ENCODE data around the gene CASP4.
"Not testable (repeated sequence)": the region's sequence is repeated elsewhere in the genome, so short reads cannot be mapped to it uniquely, and the experiment has no call there.

The CASP4 gene

DNA sequence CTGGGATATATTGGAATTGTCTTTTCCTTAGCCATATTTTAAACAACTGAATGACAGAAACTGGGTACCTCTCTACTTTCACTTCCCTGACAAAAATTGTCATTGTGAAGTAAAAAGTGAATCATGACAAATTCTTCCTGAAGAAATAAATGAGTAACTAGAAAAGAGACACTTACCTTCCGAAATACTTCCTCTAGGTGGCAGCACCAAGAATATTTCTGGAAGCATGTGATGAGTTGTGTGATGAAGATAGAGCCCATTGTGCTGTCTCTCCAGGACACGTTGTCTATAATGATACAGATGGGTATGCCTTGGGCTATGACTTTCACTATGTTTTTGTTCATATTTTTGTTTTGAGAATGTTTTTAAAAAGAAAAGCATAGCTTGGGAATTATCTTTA lies 21.5 kb downstream of the CASP4 start:
- Histone ChIP-seq H3K9me3 (ENCODE audit: insufficient read depth, low read depth, low read length) (no peaks in the 10 kb centered on the region), H3K4me1 (ENCODE audit: insufficient read depth, low read length) (no peaks in the 10 kb centered on the region), H3K27ac (ENCODE audit: low read length) (no peak overlapping the region), H3K36me3 (ENCODE audit: insufficient read depth, low read depth, low read length) (no peaks in the 10 kb centered on the region), H3K9ac (ENCODE audit: low read depth, low read length) (no peak overlapping the region), H3K4me3 (ENCODE audit: low read length) (no peak overlapping the region), H3K27me3 (ENCODE audit: insufficient read depth, low read length) (no peaks in the 10 kb centered on the region)

DNA sequence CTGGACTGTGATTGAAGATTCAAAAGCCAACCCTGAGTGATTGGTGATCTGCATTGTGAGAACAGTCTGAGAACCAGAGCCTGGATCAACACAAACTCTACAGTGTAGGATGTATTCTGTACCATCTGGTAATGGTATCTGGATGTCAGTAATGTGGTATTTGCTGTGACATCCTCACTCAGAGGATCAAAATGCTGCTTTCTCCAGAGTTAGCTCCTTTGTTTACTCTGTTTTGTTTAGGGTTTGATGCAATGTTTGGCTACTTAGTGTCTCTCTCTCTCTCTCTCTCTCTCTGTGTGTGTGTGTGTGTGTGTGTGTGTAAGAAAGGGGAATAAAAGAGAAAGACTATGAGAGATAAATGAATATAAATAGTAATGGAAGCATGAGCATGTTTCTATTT lies 24.3 kb downstream of the CASP4 start:
- no peak overlapping the region for H3K4me3 ChIP-seq (ENCODE audit: low read length)
- H3K27me3 ChIP-seq (ENCODE audit: insufficient read depth, low read length) = no peaks in the 10 kb centered on the region
- no peaks in the 10 kb centered on the region for H3K36me3 ChIP-seq (ENCODE audit: insufficient read depth, low read depth, low read length)

DNA sequence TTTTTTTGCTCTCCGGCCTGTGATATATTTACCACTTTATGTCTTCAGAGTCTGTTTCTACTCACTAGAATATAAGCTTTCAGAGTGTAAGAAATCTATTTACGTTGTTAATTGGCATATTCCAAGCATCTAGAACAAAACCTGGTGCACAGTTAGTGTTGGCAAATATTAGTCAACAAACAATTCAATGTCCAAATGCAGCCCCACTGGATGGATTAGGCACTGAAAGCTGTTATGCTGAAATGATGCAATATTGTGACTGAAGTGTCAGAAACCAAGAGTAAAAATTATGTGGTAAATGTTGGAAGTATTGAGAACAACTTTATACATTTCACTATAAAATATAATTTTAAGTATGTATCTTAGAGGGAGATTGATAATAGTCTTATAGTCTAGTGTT lies 24.8 kb downstream of the CASP4 start:
- H3K4me1 ChIP-seq (ENCODE audit: insufficient read depth, low read length) = no peaks in the 10 kb centered on the region
- no peak overlapping the region for H3K27ac ChIP-seq (ENCODE audit: low read length)
- no peak overlapping the region for H3K4me3 ChIP-seq (ENCODE audit: low read length)
- no peaks in the 10 kb centered on the region for H3K27me3 ChIP-seq (ENCODE audit: insufficient read depth, low read length)
- no peak overlapping the region for H3K9ac ChIP-seq (ENCODE audit: low read depth, low read length)
- H3K36me3 ChIP-seq (ENCODE audit: insufficient read depth, low read depth, low read length) = no peaks in the 10 kb centered on the region
- no peaks in the 10 kb centered on the region for H3K9me3 ChIP-seq (ENCODE audit: insufficient read depth, low read depth, low read length)

More for the DNA sequence above, 24.3 kb downstream of the CASP4 start:
- H3K9ac ChIP-seq (ENCODE audit: low read depth, low read length) = no peak overlapping the region
- no peaks in the 10 kb centered on the region for H3K4me1 ChIP-seq (ENCODE audit: insufficient read depth, low read length)
- no peaks in the 10 kb centered on the region for H3K9me3 ChIP-seq (ENCODE audit: insufficient read depth, low read depth, low read length)
- no peak overlapping the region for H3K27ac ChIP-seq (ENCODE audit: low read length)

DNA sequence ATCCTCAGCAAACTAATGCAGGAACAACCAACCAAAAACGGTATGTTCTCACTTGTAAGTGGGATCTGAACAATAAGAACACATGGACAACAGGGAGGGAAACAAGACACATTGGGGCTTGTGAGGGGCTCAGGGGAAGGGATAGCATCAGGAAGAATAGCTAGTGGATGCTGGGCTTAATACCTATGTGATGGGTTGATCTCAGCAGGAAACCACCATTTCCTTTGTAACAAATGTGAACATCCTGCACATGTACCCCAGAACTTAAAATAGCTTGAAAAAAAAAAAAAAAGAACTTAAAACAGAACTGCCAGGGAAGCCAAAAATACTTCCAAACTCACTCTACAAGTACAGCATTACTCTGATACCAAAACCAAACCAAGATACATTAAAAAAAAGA lies 33.8 kb downstream of the CASP4 start:
- Histone ChIP-seq H3K9ac (ENCODE audit: low read depth, low read length) (no peak overlapping the region), H3K27ac (ENCODE audit: low read length) (no peak overlapping the region), H3K4me1 (ENCODE audit: insufficient read depth, low read length) (no peaks in the 10 kb centered on the region), H3K9me3 (ENCODE audit: insufficient read depth, low read depth, low read length) (no peaks in the 10 kb centered on the region), H3K4me3 (ENCODE audit: low read length) (no peak overlapping the region), H3K36me3 (ENCODE audit: insufficient read depth, low read depth, low read length) (no peaks in the 10 kb centered on the region), H3K27me3 (ENCODE audit: insufficient read depth, low read length) (no peaks in the 10 kb centered on the region)

DNA sequence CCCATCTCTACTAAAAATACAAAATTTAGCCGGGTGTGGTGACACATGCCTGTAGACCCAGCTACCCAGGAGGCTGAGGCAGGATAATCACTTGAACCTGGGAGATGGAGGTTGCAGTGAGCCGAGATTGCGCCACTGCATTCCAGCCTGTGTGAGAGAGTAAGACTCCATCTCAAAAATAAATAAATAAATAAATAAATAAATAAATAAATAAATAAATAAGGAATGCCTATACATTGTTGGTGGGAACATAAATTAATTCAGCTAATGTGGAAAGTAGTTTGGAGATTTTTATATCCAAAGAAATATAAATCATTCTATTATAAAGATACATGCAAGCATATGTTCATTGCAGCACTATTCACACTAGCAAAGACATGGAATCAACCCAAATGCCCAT lies 34.3 kb downstream of the CASP4 start:
- not testable (repeated sequence) for H3K9ac ChIP-seq (ENCODE audit: low read depth, low read length); H3K4me3 ChIP-seq (ENCODE audit: low read length); H3K4me1 ChIP-seq (ENCODE audit: insufficient read depth, low read length); H3K36me3 ChIP-seq (ENCODE audit: insufficient read depth, low read depth, low read length); H3K9me3 ChIP-seq (ENCODE audit: insufficient read depth, low read depth, low read length); H3K27ac ChIP-seq (ENCODE audit: low read length); H3K27me3 ChIP-seq (ENCODE audit: insufficient read depth, low read length)

DNA sequence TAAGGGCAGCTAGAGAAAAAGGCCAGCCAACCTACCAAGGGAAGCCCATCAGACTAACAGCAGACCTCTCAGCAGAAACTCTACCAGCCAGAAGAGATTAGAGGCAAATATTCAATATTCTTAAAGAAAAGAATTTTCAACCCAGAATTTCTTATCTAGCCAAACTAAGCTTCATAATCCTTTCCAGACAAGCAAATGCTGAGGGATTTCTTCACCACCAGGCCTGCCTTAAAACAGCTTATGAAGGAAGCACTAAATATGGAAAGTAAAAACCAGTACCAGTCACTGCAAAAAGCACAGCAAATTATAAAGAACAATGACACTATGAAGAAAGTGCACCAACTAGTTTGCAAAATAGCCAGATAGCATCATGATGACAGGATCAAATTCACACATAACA lies 39.6 kb downstream of the CASP4 start:
- H3K9ac ChIP-seq (ENCODE audit: low read depth, low read length) = no peak overlapping the region
- no peaks in the 10 kb centered on the region for H3K27me3 ChIP-seq (ENCODE audit: insufficient read depth, low read length)
- H3K4me3 ChIP-seq (ENCODE audit: low read length) = no peak overlapping the region
- H3K36me3 ChIP-seq (ENCODE audit: insufficient read depth, low read depth, low read length) = no peaks in the 10 kb centered on the region
- no peak overlapping the region for H3K27ac ChIP-seq (ENCODE audit: low read length)
- H3K9me3 ChIP-seq (ENCODE audit: insufficient read depth, low read depth, low read length) = no peaks in the 10 kb centered on the region
- no peaks in the 10 kb centered on the region for H3K4me1 ChIP-seq (ENCODE audit: insufficient read depth, low read length)

DNA sequence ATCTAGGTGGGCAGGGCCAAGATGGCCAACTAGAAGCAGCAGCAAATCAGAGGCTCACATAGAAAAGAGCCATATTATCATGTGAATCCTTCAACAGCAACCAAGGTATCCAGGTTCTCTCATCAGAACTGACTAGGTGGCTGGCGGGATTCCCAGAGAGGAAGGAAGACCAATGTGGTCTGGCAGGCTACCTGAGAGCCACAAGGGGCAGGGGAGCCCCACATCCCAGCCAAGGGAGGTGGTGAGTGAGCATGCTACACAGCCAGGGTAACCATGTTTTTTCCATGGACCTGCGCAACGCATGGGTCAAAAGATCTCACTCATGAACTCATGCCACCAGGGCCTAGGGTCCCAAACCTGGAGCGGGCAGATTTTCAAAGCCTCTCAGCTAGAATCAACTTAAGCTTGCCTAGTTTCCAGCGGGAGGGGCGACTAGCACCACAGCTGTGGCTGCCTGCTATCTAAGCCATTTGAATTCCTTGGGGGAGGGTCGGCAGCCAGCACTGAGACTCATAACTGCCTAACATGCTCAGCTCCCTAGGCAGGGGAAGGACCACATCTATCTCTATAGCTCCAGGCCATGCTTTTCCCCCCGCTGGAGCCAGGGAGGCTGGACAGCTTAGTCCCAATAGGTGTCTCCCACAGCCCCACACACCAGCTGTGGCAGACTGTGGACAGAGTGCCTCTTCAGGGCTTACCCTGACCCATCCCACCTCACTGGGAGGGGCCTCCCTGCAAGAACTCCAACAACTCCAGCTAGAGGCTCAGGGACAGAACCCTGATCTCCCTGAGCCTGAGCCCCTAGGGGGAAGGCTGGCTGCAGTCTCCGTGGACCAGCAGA lies 41.4 kb downstream of the CASP4 start:
- H3K9ac ChIP-seq (ENCODE audit: low read depth, low read length) = no peak overlapping the region
- no peaks in the 10 kb centered on the region for H3K4me1 ChIP-seq (ENCODE audit: insufficient read depth, low read length)
- no peaks in the 10 kb centered on the region for H3K27me3 ChIP-seq (ENCODE audit: insufficient read depth, low read length)
- no peaks in the 10 kb centered on the region for H3K36me3 ChIP-seq (ENCODE audit: insufficient read depth, low read depth, low read length)
- H3K9me3 ChIP-seq (ENCODE audit: insufficient read depth, low read depth, low read length) = no peaks in the 10 kb centered on the region
- no peak overlapping the region for H3K4me3 ChIP-seq (ENCODE audit: low read length)
- no peak overlapping the region for H3K27ac ChIP-seq (ENCODE audit: low read length)

DNA sequence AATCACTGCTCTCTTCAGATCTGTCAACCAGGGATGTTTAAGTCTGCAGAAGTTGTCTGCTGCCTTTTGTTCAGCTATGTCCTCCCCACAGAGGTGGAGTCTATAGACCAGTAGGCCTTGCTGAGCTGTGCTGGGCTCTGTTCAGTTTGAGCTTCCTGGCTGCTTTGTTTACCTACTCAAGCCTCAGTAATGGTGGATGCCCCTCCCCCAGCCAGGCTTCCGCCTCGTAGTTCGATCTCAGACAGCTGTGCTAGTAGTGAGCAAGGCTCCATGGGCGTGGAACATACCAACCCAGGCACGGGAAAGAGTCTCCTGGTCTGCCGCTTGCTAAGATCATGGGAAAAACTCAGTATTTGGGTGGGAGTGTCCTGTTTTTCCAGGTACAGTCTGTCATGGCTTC lies 42.5 kb downstream of the CASP4 start:
- no peaks in the 10 kb centered on the region for H3K36me3 ChIP-seq (ENCODE audit: insufficient read depth, low read depth, low read length)
- no peak overlapping the region for H3K4me3 ChIP-seq (ENCODE audit: low read length)
- no peaks in the 10 kb centered on the region for H3K4me1 ChIP-seq (ENCODE audit: insufficient read depth, low read length)
- H3K9me3 ChIP-seq (ENCODE audit: insufficient read depth, low read depth, low read length) = no peaks in the 10 kb centered on the region
- no peak overlapping the region for H3K9ac ChIP-seq (ENCODE audit: low read depth, low read length)
- no peak overlapping the region for H3K27ac ChIP-seq (ENCODE audit: low read length)
- H3K27me3 ChIP-seq (ENCODE audit: insufficient read depth, low read length) = no peaks in the 10 kb centered on the region

DNA sequence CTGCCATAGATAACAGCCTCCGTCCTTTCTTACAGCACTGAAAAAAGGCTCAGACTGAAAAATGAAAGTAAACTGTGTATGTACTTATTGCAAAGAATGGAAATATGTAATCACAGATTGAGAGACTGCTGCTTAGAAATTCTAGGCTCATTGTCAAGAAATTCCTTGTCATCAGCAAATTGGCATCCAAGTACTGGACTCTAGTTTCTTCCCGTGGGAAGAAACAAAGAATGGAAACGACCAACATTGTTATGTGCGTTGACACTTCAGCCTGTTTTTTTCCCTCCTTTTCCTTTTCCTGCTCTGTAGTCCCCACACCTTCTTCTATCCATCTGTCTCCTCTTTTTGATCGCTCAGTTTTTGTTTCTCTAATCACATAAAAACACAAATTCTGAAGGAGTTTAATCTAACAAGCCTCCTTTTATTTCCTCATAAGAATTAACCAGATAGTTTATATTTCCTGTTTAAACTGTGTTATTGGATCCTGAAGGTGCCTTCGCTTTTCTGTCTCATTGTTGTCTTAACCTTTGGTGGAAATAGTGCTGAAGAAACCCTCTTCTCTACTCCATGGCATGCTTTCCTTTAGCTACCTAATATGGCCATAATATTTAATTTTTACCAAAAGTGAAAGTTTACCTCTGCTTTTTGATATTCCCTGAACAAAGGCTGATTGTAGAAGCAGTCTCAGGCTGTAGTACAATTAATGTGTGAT lies 50.1 kb downstream of the CASP4 start:
- Histone ChIP-seq H3K27me3 (ENCODE audit: insufficient read depth, low read length) (no peaks in the 10 kb centered on the region), H3K9ac (ENCODE audit: low read depth, low read length) (no peak overlapping the region), H3K9me3 (ENCODE audit: insufficient read depth, low read depth, low read length) (no peaks in the 10 kb centered on the region), H3K27ac (ENCODE audit: low read length) (no peak overlapping the region), H3K4me3 (ENCODE audit: low read length) (no peak overlapping the region), H3K36me3 (ENCODE audit: insufficient read depth, low read depth, low read length) (no peaks in the 10 kb centered on the region), H3K4me1 (ENCODE audit: insufficient read depth, low read length) (no peaks in the 10 kb centered on the region)

DNA sequence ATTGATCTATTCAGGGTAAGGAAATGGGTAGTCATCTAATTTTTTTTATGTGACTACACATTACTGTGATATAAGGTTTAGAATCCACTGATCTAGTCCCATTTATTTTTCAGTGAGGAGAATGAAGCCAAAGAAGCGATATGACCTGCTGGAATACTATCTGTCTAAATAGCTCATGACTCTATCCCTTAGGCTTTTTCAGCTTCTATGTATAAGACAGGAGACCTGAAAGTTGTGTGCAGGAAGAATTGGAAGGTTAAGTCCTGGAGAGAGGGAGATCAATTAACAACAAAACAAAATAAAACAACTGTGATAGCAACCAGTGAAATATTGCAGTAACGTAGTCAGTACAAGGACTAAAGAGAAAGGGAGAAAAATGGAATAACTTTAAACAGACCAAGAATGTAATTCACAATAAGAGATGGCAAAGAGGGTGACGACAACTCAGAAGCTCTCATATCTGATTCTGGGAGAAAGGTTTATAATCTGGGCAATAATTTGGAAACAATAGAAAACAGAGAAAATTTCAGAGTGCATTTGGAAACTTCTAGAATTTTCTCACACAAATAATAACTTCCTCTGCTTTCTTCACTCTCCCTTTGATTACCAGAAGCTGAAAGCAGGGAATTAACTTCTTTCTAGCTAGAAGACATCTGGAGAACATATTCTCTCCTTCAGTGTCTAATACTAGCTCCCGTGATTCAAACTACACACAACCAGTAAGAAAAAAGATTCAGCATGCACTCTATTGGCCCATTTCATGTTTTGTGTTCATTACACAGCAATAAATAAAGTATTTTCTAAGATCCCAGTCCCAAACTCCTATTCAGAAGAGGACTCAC lies 50.9 kb downstream of the CASP4 start:
- H3K27ac ChIP-seq (ENCODE audit: low read length) = no peak overlapping the region
- H3K4me3 ChIP-seq (ENCODE audit: low read length) = no peak overlapping the region
- no peak overlapping the region for H3K9ac ChIP-seq (ENCODE audit: low read depth, low read length)

DNA sequence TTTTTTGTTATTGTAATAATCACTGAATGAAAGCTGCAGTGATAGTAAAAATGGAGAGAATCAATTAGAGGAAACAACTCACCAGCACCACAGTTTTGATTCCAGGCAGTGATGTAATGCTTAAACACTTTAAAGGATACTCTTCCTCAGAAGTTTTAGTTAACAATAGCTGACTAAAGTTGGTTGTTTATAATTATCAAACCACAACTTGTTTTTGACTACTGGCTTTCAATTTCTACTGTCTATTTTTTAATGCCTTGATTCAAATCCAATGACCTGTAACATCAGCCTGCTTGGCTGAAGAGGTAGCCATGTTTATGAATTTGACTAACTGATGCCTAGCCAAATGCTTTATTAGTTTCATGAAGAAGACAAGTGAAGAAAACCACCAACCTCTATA lies 51.9 kb downstream of the CASP4 start:
- Histone ChIP-seq H3K9me3 (ENCODE audit: insufficient read depth, low read depth, low read length) (no peaks in the 10 kb centered on the region), H3K4me3 (ENCODE audit: low read length) (no peak overlapping the region), H3K4me1 (ENCODE audit: insufficient read depth, low read length) (no peaks in the 10 kb centered on the region), H3K9ac (ENCODE audit: low read depth, low read length) (no peak overlapping the region), H3K36me3 (ENCODE audit: insufficient read depth, low read depth, low read length) (no peaks in the 10 kb centered on the region), H3K27ac (ENCODE audit: low read length) (no peak overlapping the region), H3K27me3 (ENCODE audit: insufficient read depth, low read length) (no peaks in the 10 kb centered on the region)

More for the DNA sequence above, 50.9 kb downstream of the CASP4 start:
- Histone ChIP-seq H3K36me3 (ENCODE audit: insufficient read depth, low read depth, low read length) (no peaks in the 10 kb centered on the region), H3K27me3 (ENCODE audit: insufficient read depth, low read length) (no peaks in the 10 kb centered on the region), H3K9me3 (ENCODE audit: insufficient read depth, low read depth, low read length) (no peaks in the 10 kb centered on the region), H3K4me1 (ENCODE audit: insufficient read depth, low read length) (no peaks in the 10 kb centered on the region)

Data from iPS-20b (cell line).